ENCODE data around the gene KLHL22. TPM values are rescaled to one million over a fixed set of nuclear protein-coding genes. Genes with fewer than 3 reads are reported as not detected.
"Not testable (repeated sequence)": the region's sequence is repeated elsewhere in the genome, so short reads cannot be mapped to it uniquely, and the experiment has no call there.

Gene KLHL22
- total RNA-seq, 8 experiments from 2014 or later: 15.9 to 27.7 (median 22.3) TPM

DNA sequence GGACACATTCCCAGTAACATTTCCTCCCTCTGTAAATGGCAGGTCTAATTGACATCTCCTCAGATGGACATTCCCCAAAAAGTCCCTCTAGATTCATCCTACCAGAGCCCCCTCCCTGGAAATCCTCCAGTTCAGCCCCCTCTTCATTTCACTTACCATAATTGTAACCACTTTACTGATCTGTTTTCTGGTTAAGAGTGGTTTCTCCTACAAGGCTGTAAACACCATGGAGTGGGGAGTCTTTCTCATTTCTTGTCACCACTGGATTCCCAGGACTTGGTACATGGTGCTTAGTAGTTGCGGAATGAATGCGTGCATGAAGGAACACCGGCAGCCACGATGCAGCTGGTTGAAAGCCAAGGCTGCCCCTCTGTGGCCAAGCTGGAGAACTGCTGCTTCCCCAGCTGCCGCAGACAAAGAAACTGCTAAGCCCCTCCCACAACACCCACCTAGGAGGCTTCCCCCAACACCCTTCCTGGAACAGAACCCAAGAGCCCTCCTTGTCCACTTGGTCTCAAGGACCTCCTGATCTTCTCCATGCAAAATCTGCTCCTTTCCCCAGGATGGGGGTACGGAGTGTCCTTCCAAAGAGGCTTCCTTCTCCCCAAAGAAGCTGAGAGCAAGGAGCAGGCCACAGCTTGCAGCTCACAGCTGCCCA is 39.4 kb downstream of the KLHL22 start:
- ATAC-seq (replicated peaks in 6 of 8): peak; percentile 86 to 97 (median 90)
- 100% methylated on average over 1 of the region's 6 CpGs; no CpG with 5 or more reads in 9 of the 10 experiments for WGBS, 10 experiments
- H3K27ac ChIP-seq: peak overlapping the region in 1 of 2 donors; percentile 18

DNA sequence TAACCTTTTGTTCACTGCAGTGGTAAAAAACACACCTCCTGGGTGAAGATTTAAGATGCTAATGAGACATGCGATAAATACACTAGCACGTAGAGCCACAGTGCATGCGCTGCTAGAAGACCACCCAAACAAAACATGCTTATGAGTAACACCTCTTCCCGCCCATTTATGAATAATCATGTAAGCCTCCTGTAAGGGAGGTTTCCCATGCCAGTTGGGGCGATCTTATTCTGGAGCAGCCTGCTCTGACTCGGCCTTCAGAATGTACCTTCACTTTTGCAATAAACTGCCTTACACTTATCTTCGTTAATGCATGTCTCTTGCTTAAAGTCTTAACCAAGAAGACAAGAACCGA is 39.9 kb downstream of the KLHL22 start:
- no peak overlapping the region for H3K27ac ChIP-seq

More for the DNA sequence above, 39.4 kb downstream of the KLHL22 start:
- peaks cover 2 to 6% of the 10 kb centered on the region in 2 donors for H3K4me1 ChIP-seq (replicated peaks in 1 of 2)
- no peak overlapping the region for H3K4me3 ChIP-seq
- in situ Hi-C loops (cut with MboI; ENCODE audit: low pct_unique_long_range_greater_than_20kb in 2 of 9, low sequenced_read_pairs in 9 of 9, unreplicated experiment in 9 of 9): loop anchor here in 2 of 9 experiments (25.0 kb wide), 1 partner anchor 294 kb away; the partner anchor contains the start of gene CCDC188 (in 2 of the 2)

DNA sequence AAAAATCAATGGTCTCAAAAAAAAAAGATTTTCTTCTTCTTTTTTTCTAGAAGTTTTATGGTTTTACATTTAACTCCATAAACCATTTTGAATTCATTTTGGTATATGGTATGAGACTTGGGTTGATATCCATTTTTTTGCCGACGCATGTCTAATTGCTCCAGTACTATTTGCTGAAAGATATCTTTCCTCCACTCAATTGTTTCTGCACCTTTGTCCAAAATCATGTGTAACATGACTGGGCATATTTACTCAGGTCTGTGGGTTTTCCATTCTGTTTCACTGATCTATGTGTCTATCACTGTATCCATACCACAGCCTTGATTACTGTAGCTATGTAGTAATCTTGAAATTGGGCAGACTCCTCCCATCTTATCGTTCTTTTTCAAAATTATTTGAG is 42.4 kb downstream of the KLHL22 start:
- no peak overlapping the region for H3K27ac ChIP-seq
- peaks cover 2 to 3% of the 10 kb centered on the region in 2 donors for H3K4me1 ChIP-seq (replicated peaks in 1 of 2)
- in situ Hi-C loops (cut with MboI; ENCODE audit: low pct_unique_long_range_greater_than_20kb in 2 of 9, low sequenced_read_pairs in 9 of 9, unreplicated experiment in 9 of 9): loop anchor here in 2 of 9 experiments (25.0 kb wide), 1 partner anchor 291 kb away; the partner anchor contains the start of gene CCDC188 (in 2 of the 2)
- WGBS, 10 experiments: 80 to 100% (median 100%) methylated on average over 1 to 3 of the region's 3 CpGs; no CpG with 5 or more reads in 2 of the 10 experiments
- no peak overlapping the region for H3K4me3 ChIP-seq
- ATAC-seq (replicated peaks in 6 of 8): no peak

More for the DNA sequence above, 39.9 kb downstream of the KLHL22 start:
- peak in 3 of 8 experiments; percentile 29 to 74 (median 46) for ATAC-seq (replicated peaks in 6 of 8)
- 16 to 93% (median 73%) methylated on average over 1 to 7 of the region's 8 CpGs; no CpG with 5 or more reads in 2 of the 10 experiments for WGBS, 10 experiments
- Histone ChIP-seq H3K4me1 (replicated peaks in 1 of 2) (peaks cover 2 to 6% of the 10 kb centered on the region in 2 donors), H3K4me3 (no peak overlapping the region)
- in situ Hi-C loops (cut with MboI; ENCODE audit: low pct_unique_long_range_greater_than_20kb in 2 of 9, low sequenced_read_pairs in 9 of 9, unreplicated experiment in 9 of 9): loop anchor here in 2 of 9 experiments (25.0 kb wide), 1 partner anchor 293 kb away; the partner anchor contains the start of gene CCDC188 (in 2 of the 2)

DNA sequence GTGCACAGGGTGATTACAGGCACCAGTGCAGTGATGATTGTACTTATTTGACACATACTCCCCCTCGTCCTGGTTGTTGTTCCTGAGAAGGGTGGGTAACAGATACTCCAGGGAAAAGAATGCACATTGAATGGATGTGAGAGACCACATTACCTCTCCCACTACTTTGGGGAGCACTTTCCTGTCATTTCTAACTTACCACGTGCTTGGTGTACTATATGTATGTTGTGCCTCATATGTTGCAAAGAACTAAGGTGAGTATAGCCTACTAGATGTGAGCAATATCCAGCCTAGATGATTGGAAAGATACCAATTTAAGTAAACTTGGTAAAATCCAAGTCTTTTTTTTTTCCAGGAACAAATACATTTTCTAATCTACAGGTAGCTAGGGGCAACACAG is 43.7 kb downstream of the KLHL22 start:
- H3K4me3 ChIP-seq: no peak overlapping the region
- WGBS, 10 experiments: 40 to 100% (median 90%) methylated on average over 1 to 2 of the region's 2 CpGs; no CpG with 5 or more reads in 7 of the 10 experiments
- ATAC-seq (replicated peaks in 6 of 8): no peak
- H3K4me1 ChIP-seq (replicated peaks in 1 of 2): peaks cover 6% of the 10 kb centered on the region in 2 donors
- H3K27ac ChIP-seq: no peak overlapping the region
- in situ Hi-C loops (cut with MboI; ENCODE audit: low pct_unique_long_range_greater_than_20kb in 2 of 9, low sequenced_read_pairs in 9 of 9, unreplicated experiment in 9 of 9): loop anchor here in 2 of 9 experiments (25.0 kb wide), 1 partner anchor 290 kb away; the partner anchor contains the start of gene CCDC188 (in 2 of the 2)

- H3K27ac ChIP-seq; ATAC-seq (replicated peaks in 6 of 8); H3K4me3 ChIP-seq; H3K4me1 ChIP-seq (replicated peaks in 1 of 2): not testable (repeated sequence)
- in situ Hi-C loops (cut with MboI; ENCODE audit: low pct_unique_long_range_greater_than_20kb in 2 of 9, low sequenced_read_pairs in 9 of 9, unreplicated experiment in 9 of 9): loop anchor here in 2 of 9 experiments (25.0 kb wide), 1 partner anchor 289 kb away; the partner anchor contains the start of gene CCDC188 (in 2 of the 2)
- 63 to 100% (median 96%) methylated on average over 1 to 7 of the region's 15 CpGs; no CpG with 5 or more reads in 2 of the 10 experiments for WGBS, 10 experiments
Observed at GRCh38 chr22:20451129-20451778, 44.3 kb downstream of the KLHL22 start.

DNA sequence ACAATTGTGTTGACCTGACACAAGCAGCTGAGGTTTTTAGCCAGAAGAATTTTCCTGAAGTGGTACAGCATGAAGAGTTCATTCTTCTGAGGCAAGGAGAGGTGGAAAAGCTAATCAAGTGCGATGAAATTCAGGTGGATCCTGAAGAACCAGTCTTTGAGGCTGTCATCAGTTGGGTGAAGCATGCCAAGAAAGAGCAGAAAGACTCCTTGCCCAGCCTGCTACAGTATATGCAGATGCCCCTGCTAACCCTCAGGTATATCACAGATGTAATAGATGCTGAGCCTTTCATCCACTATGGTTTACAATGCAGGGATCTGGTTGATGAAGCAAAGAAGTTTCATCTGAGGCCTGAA is 45.1 kb downstream of the KLHL22 start:
- no peak overlapping the region for H3K4me3 ChIP-seq
- in situ Hi-C loops (cut with MboI; ENCODE audit: low pct_unique_long_range_greater_than_20kb in 2 of 9, low sequenced_read_pairs in 9 of 9, unreplicated experiment in 9 of 9): loop anchor here in 2 of 9 experiments (25.0 kb wide), 1 partner anchor 288 kb away; the partner anchor contains the start of gene CCDC188 (in 2 of the 2)
- 88 to 100% (median 100%) methylated on average over 1 of the region's 1 CpG; no CpG with 5 or more reads in 7 of the 10 experiments for WGBS, 10 experiments
- peaks cover 4 to 6% of the 10 kb centered on the region in 2 donors for H3K4me1 ChIP-seq (replicated peaks in 1 of 2)
- no peak for ATAC-seq (replicated peaks in 6 of 8)
- H3K27ac ChIP-seq: no peak overlapping the region

- H3K27ac ChIP-seq: peak overlapping the region in 1 of 2 donors; percentile 5
- no peak for ATAC-seq (replicated peaks in 6 of 8)
- WGBS, 10 experiments: 70 to 100% (median 98%) methylated on average over 5 to 19 of the region's 19 CpGs; no CpG with 5 or more reads in 3 of the 10 experiments
- H3K4me1 ChIP-seq (replicated peaks in 1 of 2): peaks cover 4 to 6% of the 10 kb centered on the region in 2 donors
- no peak overlapping the region for H3K4me3 ChIP-seq
- in situ Hi-C loops (cut with MboI; ENCODE audit: low pct_unique_long_range_greater_than_20kb in 2 of 9, low sequenced_read_pairs in 9 of 9, unreplicated experiment in 9 of 9): loop anchor here in 2 of 9 experiments (25.0 kb wide), 1 partner anchor 288 kb away; the partner anchor contains the start of gene CCDC188 (in 2 of the 2)
Observed at GRCh38 chr22:20449819-20450550, 45.6 kb downstream of the KLHL22 start.

DNA sequence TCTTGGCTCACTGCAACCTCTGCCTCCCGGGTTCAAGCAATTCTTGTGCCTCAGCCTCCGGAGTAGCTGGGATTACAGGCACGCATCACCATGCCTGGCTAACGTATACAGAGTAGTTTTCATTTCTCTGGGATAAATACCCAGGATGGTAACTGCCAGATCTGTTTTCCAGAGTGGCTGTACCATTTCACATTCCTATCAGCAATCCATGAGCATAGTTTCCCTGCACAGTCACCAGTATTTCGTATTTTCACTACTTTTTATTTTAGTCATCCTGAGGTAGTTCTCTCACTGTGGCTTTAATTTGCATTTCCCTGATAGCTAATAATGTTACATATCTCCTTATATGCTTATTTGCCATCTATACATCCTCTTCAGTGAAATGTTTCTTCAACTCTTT is 47.0 kb downstream of the KLHL22 start:
- in situ Hi-C loops (cut with MboI; ENCODE audit: low pct_unique_long_range_greater_than_20kb in 2 of 9, low sequenced_read_pairs in 9 of 9, unreplicated experiment in 9 of 9): no loop called here
- 17 to 100% (median 82%) methylated on average over 1 to 5 of the region's 5 CpGs for WGBS, 10 experiments
- no peak for ATAC-seq (replicated peaks in 6 of 8)

DNA sequence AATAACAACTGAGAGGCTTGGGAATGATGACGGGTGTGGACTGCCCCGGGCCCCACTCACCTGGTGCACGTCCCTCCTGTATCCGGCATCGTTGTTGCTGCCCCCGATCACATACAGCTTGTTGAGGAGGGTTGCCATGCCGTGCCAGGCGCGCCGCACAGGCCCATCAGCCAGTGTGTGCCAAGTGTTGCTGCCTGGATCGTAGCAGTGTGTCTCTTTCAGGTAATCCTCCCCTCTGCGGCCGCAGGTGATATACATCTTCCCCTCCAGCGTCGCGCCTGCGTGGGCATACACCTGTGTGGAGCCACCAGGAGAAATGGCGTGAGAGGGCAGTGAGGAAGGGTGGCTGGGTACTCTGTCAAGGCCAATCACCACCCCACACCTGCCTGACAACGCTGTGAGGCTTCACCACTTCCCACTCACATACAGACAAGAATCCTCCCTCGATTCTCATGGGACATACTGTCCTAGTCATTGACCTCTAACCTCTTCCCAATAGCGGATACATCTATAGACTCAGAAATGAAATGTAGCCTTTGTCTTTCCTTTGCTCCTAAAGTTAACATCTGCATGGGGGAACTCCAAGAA is 49.1 kb downstream of the KLHL22 start:
- in situ Hi-C loops (cut with MboI; ENCODE audit: low pct_unique_long_range_greater_than_20kb in 2 of 9, low sequenced_read_pairs in 9 of 9, unreplicated experiment in 9 of 9): no loop called here
- H3K27ac ChIP-seq: no peak overlapping the region
- peaks cover 4 to 6% of the 10 kb centered on the region in 2 donors for H3K4me1 ChIP-seq (replicated peaks in 1 of 2)
- no peak for ATAC-seq (replicated peaks in 6 of 8)
- H3K4me3 ChIP-seq: no peak overlapping the region
- 80 to 100% (median 88%) methylated on average over 1 to 16 of the region's 21 CpGs; no CpG with 5 or more reads in 2 of the 10 experiments for WGBS, 10 experiments

More for the DNA sequence above, 47.0 kb downstream of the KLHL22 start:
- Histone ChIP-seq H3K4me1 (replicated peaks in 1 of 2) (peaks cover 4 to 6% of the 10 kb centered on the region in 2 donors), H3K4me3 (no peak overlapping the region), H3K27ac (no peak overlapping the region)

GRCh38 chr22:20444325-20444724 is 51.3 kb downstream of the KLHL22 start:
- no peak for ATAC-seq (replicated peaks in 6 of 8)
- WGBS, 10 experiments: 88 to 100% (median 94%) methylated on average over 2 to 4 of the region's 4 CpGs; no CpG with 5 or more reads in 4 of the 10 experiments
- no peak overlapping the region for H3K27ac ChIP-seq
- H3K4me3 ChIP-seq: no peak overlapping the region
- in situ Hi-C loops (cut with MboI; ENCODE audit: low pct_unique_long_range_greater_than_20kb in 2 of 9, low sequenced_read_pairs in 9 of 9, unreplicated experiment in 9 of 9): no loop called here
- peaks cover 4 to 6% of the 10 kb centered on the region in 2 donors for H3K4me1 ChIP-seq (replicated peaks in 1 of 2)

DNA sequence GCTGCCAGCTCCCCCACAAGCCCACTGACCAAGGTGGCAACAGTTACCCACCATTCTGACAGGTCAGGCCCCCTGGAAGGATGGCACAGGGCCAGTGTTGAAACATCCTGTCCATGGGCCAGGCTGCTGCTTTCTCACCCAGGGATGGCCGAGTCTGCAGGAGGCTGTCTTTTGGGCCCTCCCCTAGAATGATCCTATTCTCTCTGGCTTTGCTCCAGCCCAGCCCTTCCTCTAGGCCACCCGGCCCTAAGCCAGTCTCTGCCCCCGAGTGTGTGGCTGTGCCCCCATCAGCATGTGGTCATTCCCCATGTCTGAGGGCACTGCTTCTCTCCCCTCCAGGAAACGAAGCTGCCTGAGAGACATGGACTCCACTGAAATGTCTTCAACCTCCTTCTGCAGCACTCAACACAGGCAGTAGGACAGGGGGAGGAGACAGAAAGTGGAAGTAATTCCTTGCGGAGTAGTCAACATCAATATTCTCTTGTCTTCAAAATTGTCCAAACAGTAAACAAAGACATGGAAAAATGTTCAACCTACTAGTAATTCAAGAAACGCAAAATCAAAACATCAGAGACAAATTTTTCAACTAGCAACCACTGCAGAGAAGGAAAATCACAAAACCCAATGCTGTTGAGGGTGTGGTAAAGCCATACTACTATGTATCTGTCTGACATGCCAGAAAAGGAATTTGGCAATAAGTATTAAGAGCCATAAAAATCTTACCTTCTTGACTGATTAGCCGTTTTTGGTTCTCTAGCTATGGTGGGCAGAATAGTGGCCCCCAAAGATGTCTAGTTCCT is 52.9 kb downstream of the KLHL22 start:
- peaks cover 4 to 11% of the 10 kb centered on the region in 2 donors for H3K4me1 ChIP-seq (replicated peaks in 1 of 2)
- in situ Hi-C loops (cut with MboI; ENCODE audit: low pct_unique_long_range_greater_than_20kb in 2 of 9, low sequenced_read_pairs in 9 of 9, unreplicated experiment in 9 of 9): no loop called here
- H3K4me3 ChIP-seq: no peak overlapping the region
- WGBS, 10 experiments: 20 to 100% (median 92%) methylated on average over 1 to 6 of the region's 7 CpGs; no CpG with 5 or more reads in 1 of the 10 experiments
- H3K27ac ChIP-seq: no peak overlapping the region
- ATAC-seq (replicated peaks in 6 of 8): peak in 1 of 8 experiments; percentile 6
